ENCODE measurements around the gene HERPUD2. TPM values are rescaled to one million over a fixed set of nuclear protein-coding genes. Genes with fewer than 3 reads are reported as not detected.
"Not testable (repeated sequence)": the region's sequence is repeated elsewhere in the genome, so short reads cannot be mapped to it uniquely, and the experiment has no call there.

HERPUD2 gene
- total RNA-seq, 2 donors from 2014 or later = 25.3 to 58.3 TPM

- Histone ChIP-seq H3K27ac (no peak overlapping the region), H3K9me3 (no peaks in the 10 kb centered on the region), H3K27me3 (replicated peaks; ENCODE audit: insufficient read depth) (no peaks in the 10 kb centered on the region), H3K4me3 (no peak overlapping the region), H3K4me1 (replicated peaks) (no peaks in the 10 kb centered on the region), H3K36me3 (no peaks in the 10 kb centered on the region)
- DNase-seq (ENCODE audit: low spot score) = no peak
- 98% methylated on average over 1 of the region's 1 CpG for WGBS
- intact Hi-C loops (cut with DNase I) = loop anchor here (10.0 kb wide), 1 partner anchor 613 kb away; no protein-coding TSS in a partner anchor
- TF ChIP-seq CTCF (IDR thresholded peaks at IDR 0.05) (no peak), POLR2A (IDR thresholded peaks at IDR 0.05) (no peak), POLR2AphosphoS5 (IDR thresholded peaks at IDR 0.05) (no peak)
These were observed 6.5 kb upstream of the HERPUD2 start for GRCh38 chr7:35701287-35701900.

- TF ChIP-seq CTCF (IDR thresholded peaks at IDR 0.05) (no peak), POLR2AphosphoS5 (IDR thresholded peaks at IDR 0.05) (no peak), POLR2A (IDR thresholded peaks at IDR 0.05) (no peak)
- no peaks in the 10 kb centered on the region for H3K36me3 ChIP-seq
- H3K27me3 ChIP-seq (replicated peaks; ENCODE audit: insufficient read depth) = no peaks in the 10 kb centered on the region
- no peaks in the 10 kb centered on the region for H3K4me1 ChIP-seq (replicated peaks)
- intact Hi-C loops (cut with DNase I) = loop anchor here (10.0 kb wide), 1 partner anchor 614 kb away; no protein-coding TSS in a partner anchor
- H3K4me3 ChIP-seq = no peak overlapping the region
- H3K9me3 ChIP-seq = no peaks in the 10 kb centered on the region
- 56% methylated on average over 2 of the region's 2 CpGs for WGBS
- no peak overlapping the region for H3K27ac ChIP-seq
- no peak for DNase-seq (ENCODE audit: low spot score)
These were observed 5.9 kb upstream of the HERPUD2 start for GRCh38 chr7:35700865-35701264.

GRCh38 chr7:35700333-35700732 lies 5.4 kb upstream of the HERPUD2 start:
- H3K36me3 ChIP-seq = no peaks in the 10 kb centered on the region
- DNase-seq (ENCODE audit: low spot score) = no peak
- TF ChIP-seq CTCF (IDR thresholded peaks at IDR 0.05) = no peak
- TF ChIP-seq POLR2A (IDR thresholded peaks at IDR 0.05) = no peak
- TF ChIP-seq POLR2AphosphoS5 (IDR thresholded peaks at IDR 0.05) = no peak
- no peaks in the 10 kb centered on the region for H3K27me3 ChIP-seq (replicated peaks; ENCODE audit: insufficient read depth)
- no peaks in the 10 kb centered on the region for H3K4me1 ChIP-seq (replicated peaks)
- H3K4me3 ChIP-seq = no peak overlapping the region
- intact Hi-C loops (cut with DNase I) = loop anchor here (10.0 kb wide), 1 partner anchor 614 kb away; no protein-coding TSS in a partner anchor
- H3K27ac ChIP-seq = no peak overlapping the region
- H3K9me3 ChIP-seq = no peaks in the 10 kb centered on the region

GRCh38 chr7:35699796-35700305 lies 4.9 kb upstream of the HERPUD2 start:
- TF ChIP-seq POLR2A (IDR thresholded peaks at IDR 0.05) (no peak), CTCF (IDR thresholded peaks at IDR 0.05) (no peak), POLR2AphosphoS5 (IDR thresholded peaks at IDR 0.05) (no peak)
- Histone ChIP-seq H3K9me3 (no peaks in the 10 kb centered on the region), H3K4me3 (no peak overlapping the region), H3K27me3 (replicated peaks; ENCODE audit: insufficient read depth) (no peaks in the 10 kb centered on the region), H3K4me1 (replicated peaks) (no peaks in the 10 kb centered on the region), H3K36me3 (no peaks in the 10 kb centered on the region), H3K27ac (no peak overlapping the region)
- WGBS = 73% methylated on average over 2 of the region's 2 CpGs
- no peak for DNase-seq (ENCODE audit: low spot score)
- intact Hi-C loops (cut with DNase I) = loop anchor here (10.0 kb wide), 1 partner anchor 615 kb away; no protein-coding TSS in a partner anchor

- DNase-seq (ENCODE audit: low spot score); H3K27ac ChIP-seq; H3K36me3 ChIP-seq; H3K27me3 ChIP-seq (replicated peaks; ENCODE audit: insufficient read depth); H3K9me3 ChIP-seq; H3K4me3 ChIP-seq; H3K4me1 ChIP-seq (replicated peaks); intact Hi-C loops (cut with DNase I): not testable (repeated sequence)
- WGBS = 84% methylated on average over 3 of the region's 3 CpGs
These were observed 3.4 kb upstream of the HERPUD2 start for GRCh38 chr7:35698382-35698781.

Measured in prostate gland (tissue), 2 donors.